ENCODE measurements around the gene ZNF467. TPM values are rescaled to one million over a fixed set of nuclear protein-coding genes. Genes with fewer than 3 reads are reported as not detected.

Gene ZNF467
- total RNA-seq, 1 experiment from 2014 or later: 11.3 TPM

- peak; percentile 6; the same call in 1 of the 2 replicates for TF ChIP-seq RAD21 (IDR thresholded peaks at IDR 0.05; ENCODE audit: low read depth)
- TF ChIP-seq EZH2phosphoT487 (IDR thresholded peaks at IDR 0.05; ENCODE audit: borderline replicate concordance): no peak
- H3K79me2 ChIP-seq (ENCODE audit: insufficient read depth, low read length): no peaks in the 10 kb centered on the region
- H3K27ac ChIP-seq (ENCODE audit: low read depth, low read length): no peak overlapping the region
- H3K9me2 ChIP-seq (ENCODE audit: insufficient read depth): no peaks in the 10 kb centered on the region
- no peak overlapping the region for H3K9ac ChIP-seq (ENCODE audit: low read length)
- H3K36me3 ChIP-seq (ENCODE audit: control insufficient read depth in 1 of 2, insufficient read depth in 2 of 2, low read length in 2 of 2): no peaks in the 10 kb centered on the region
- H2AFZ ChIP-seq (ENCODE audit: low read depth, low read length, poor library complexity, severe bottlenecking): peak overlapping the region; percentile 97
- ATAC-seq (peak; percentile 31), DNase-seq (ENCODE audit: low read depth, low spot score) (no peak)
- H3K4me2 ChIP-seq (ENCODE audit: low read length): peak overlapping the region; percentile 88
- CTCF ChIA-PET: interaction anchor here (0.9 to 1.4 kb wide), 14 partner anchors 9 to 143 kb away, joined by 3 to 62 read pairs (median 4); no protein-coding TSS in a partner anchor
- no TSS peak for BruUV-seq (replicated peaks)
- H3K27me3 ChIP-seq (ENCODE audit: insufficient read depth, low read length): no peaks in the 10 kb centered on the region
- H3K4me3 ChIP-seq (replicated peaks in 1 of 2; ENCODE audit: low read depth in 1 of 2, low read length in 2 of 2): peak overlapping the region; percentile 51 to 57
- intact Hi-C loops (cut with micrococcal nuclease): loop anchor here (1.0 to 2.0 kb wide), 3 partner anchors 72 to 117 kb away; no protein-coding TSS in a partner anchor
- H3K9me3 ChIP-seq (ENCODE audit: control insufficient read depth in 1 of 2, insufficient read depth in 1 of 2, low read depth in 1 of 2, low read length in 2 of 2): no peaks in the 10 kb centered on the region
- POLR2A ChIA-PET: interaction anchor here (1.2 to 1.3 kb wide), 2 partner anchors 10 to 79 kb away, joined by 3 to 6 read pairs; no protein-coding TSS in a partner anchor
- H4K20me1 ChIP-seq (ENCODE audit: insufficient read depth): no peaks in the 10 kb centered on the region
- peaks cover 5 to 13% of the 10 kb centered on the region in 2 experiments; a peak in 3 of 4 replicates for H3K4me1 ChIP-seq (ENCODE audit: control insufficient read depth in 1 of 2, insufficient read depth in 2 of 2, low read length in 2 of 2)
- RAD21 ChIA-PET (ENCODE audit: low non-redundant PET in 1 of 2, low total read pairs in 2 of 2, uncharacterized antibody in 2 of 2, unreplicated experiment in 2 of 2): interaction anchor here (1.2 to 1.6 kb wide), 4 partner anchors 9 to 79 kb away, joined by 3 to 20 read pairs (median 8); no protein-coding TSS in a partner anchor
Observed at GRCh38 chr7:149741629-149742028, 31.8 kb downstream of the ZNF467 start.

DNA sequence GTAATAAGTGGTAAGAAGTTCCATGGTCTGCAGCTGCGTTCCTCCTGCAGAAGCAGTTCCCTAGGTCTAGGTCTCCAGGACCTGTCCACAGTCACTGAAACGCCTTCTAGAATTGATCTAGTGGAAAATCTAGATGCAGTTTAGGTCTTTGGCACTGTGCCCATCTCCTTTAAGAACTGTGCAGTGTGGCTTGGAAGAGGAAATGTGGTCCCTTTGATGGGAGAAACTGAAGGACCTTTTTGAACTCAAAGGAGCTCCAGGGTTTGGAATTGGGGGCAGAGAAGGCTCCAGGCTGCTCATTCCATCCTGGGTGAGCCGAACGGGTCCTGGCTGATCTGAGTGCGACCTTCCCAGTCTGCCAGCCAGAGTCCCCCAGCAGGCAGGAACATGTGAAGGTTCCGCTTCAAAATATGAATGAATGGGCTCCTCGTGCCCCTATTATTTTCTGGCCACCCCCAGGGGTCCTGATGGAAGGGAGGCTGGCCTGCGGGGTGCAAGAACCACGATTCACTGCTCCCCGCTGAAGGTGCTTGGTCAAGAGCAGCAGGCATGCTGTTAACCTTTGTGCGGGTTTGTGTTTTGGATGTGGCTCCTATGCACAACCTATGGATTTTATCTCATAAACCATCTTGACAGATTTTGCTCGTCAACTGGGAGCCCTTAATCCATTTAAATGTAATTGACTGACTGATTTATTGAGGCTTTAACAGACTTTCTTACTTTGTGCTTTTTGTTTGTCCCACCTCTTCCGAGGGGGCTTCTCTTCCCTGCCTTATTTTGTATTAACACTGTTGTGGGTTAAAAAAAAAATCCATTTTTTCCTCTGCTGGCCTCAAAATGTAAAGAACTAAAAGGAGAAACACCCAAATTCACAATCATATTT, 36.7 kb downstream of the ZNF467 start:
- no peaks in the 10 kb centered on the region for H3K36me3 ChIP-seq (ENCODE audit: control insufficient read depth in 1 of 2, insufficient read depth in 2 of 2, low read length in 2 of 2)
- no peak overlapping the region for H3K9ac ChIP-seq (ENCODE audit: low read length)
- no peak overlapping the region for H3K4me3 ChIP-seq (replicated peaks in 1 of 2; ENCODE audit: low read depth in 1 of 2, low read length in 2 of 2)
- intact Hi-C loops (cut with micrococcal nuclease): no loop called here
- no peaks in the 10 kb centered on the region for H3K9me3 ChIP-seq (ENCODE audit: control insufficient read depth in 1 of 2, insufficient read depth in 1 of 2, low read depth in 1 of 2, low read length in 2 of 2)
- BruUV-seq (replicated peaks): no TSS peak
- no peaks in the 10 kb centered on the region for H3K79me2 ChIP-seq (ENCODE audit: insufficient read depth, low read length)
- ChIA-PET POLR2A (no interaction called here), CTCF (no interaction called here), RAD21 (ENCODE audit: low non-redundant PET in 1 of 2, low total read pairs in 2 of 2, uncharacterized antibody in 2 of 2, unreplicated experiment in 2 of 2) (no interaction called here)
- DNase-seq (ENCODE audit: low read depth, low spot score) (no peak), ATAC-seq (no peak)
- no peaks in the 10 kb centered on the region for H3K9me2 ChIP-seq (ENCODE audit: insufficient read depth)
- no peak overlapping the region for H2AFZ ChIP-seq (ENCODE audit: low read depth, low read length, poor library complexity, severe bottlenecking)
- H4K20me1 ChIP-seq (ENCODE audit: insufficient read depth): no peaks in the 10 kb centered on the region
- H3K27me3 ChIP-seq (ENCODE audit: insufficient read depth, low read length): no peaks in the 10 kb centered on the region
- no peak overlapping the region for H3K4me2 ChIP-seq (ENCODE audit: low read length)
- H3K4me1 ChIP-seq (ENCODE audit: control insufficient read depth in 1 of 2, insufficient read depth in 2 of 2, low read length in 2 of 2): peaks cover 2% of the 10 kb centered on the region in 2 experiments; a peak in 3 of 4 replicates
- no peak overlapping the region for H3K27ac ChIP-seq (ENCODE audit: low read depth, low read length)
- no peak for TF ChIP-seq RAD21 (IDR thresholded peaks at IDR 0.05; ENCODE audit: low read depth)
- no peak for TF ChIP-seq REST (IDR thresholded peaks at IDR 0.05; ENCODE audit: low read depth)
- no peak for TF ChIP-seq SRF (IDR thresholded peaks at IDR 0.05; ENCODE audit: low read depth)
- no peak for TF ChIP-seq CEBPB (IDR thresholded peaks at IDR 0.05; ENCODE audit: low read depth)
- no peak for TF ChIP-seq POLR2A (IDR thresholded peaks at IDR 0.05; ENCODE audit: borderline replicate concordance, extremely low read depth, insufficient read depth, insufficient read length)
- TF ChIP-seq FOSL1 (IDR thresholded peaks at IDR 0.05; ENCODE audit: low read depth): no peak
- TF ChIP-seq SIN3A (IDR thresholded peaks at IDR 0.05; ENCODE audit: low read depth): no peak
- no peak for TF ChIP-seq ZBTB33 (IDR thresholded peaks at IDR 0.05; ENCODE audit: extremely low read depth, insufficient replicate concordance, low read length)
- no peak for TF ChIP-seq ELF1 (IDR thresholded peaks at IDR 0.05; ENCODE audit: borderline replicate concordance, low read depth)
- TF ChIP-seq YY1 (IDR thresholded peaks at IDR 0.05; ENCODE audit: extremely low read depth, insufficient replicate concordance, low read depth, low read length): no peak
- no peak for TF ChIP-seq ZNF274 (IDR thresholded peaks at IDR 0.05; ENCODE audit: low read depth, low read length)

All from HCT116 (cell line).